SK-N-SH treated with all-trans-retinoic acid at 6 μM for 48 hours (cell line): ENCODE results near the gene CD79A.

Experiments used
- RARB ChIP-seq: fragments of 250-450 bp; sonication (Bioruptor Pico); IDR thresholded peaks from 2 replicates; pipeline ENCODE4 v1.8.0; 2021; ENCODE audit warnings: mild to moderate bottlenecking, moderate library complexity
- TCF4 ChIP-seq: fragments of 250-450 bp; sonication (Bioruptor Pico); IDR thresholded peaks from 2 replicates; pipeline ENCODE4 v1.8.0; 2021; ENCODE audit warnings: mild to moderate bottlenecking, moderate library complexity, borderline replicate concordance
- ZFP3 ChIP-seq: fragments of 250-450 bp; sonication (Bioruptor Pico); IDR thresholded peaks from 2 replicates; pipeline ENCODE4 v1.5.0; 2020; ENCODE audit warnings: mild to moderate bottlenecking, moderate library complexity
- TF ChIP-seq, protein P1 (sequence below): fragments of 250-450 bp; sonication (Bioruptor Pico); IDR thresholded peaks from 2 replicates; pipeline ENCODE4 v1.5.1; 2020; ENCODE audit warnings: low read depth, mild to moderate bottlenecking, moderate library complexity

DNA sequence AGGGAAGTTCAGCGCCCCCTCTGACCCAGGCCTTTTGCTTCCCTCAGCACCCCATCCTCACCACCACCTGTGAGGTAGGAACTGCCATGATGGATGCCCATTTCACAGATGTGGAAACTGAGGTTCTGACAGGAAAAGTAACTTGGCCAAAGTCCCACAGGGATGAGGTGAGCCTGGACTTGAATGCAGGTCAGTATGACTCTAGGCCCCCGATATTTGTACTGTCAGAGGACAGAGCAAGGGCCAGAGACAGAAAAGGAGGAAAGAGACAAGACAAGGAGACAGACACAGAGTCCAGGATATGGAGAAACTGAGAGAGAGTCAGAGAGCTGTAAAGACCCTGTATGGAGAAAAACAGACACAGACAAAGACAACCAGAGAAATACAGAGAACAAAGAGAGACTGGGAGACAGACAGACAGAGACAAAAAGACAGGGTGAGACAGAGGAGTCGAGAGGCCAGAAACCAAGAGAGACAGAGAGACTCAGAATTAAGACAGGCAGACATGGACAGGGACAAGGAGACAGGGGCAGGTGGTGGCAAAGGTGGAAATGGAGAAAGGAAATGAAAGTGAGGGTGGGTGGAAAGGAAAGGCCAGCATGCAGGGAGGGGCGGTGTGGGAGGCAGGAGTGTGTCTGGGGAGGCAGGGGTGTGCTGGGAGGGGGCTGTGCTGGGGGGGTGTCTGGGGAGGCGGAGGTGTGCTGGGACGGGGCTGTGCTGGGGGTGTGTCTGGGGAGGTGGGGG is 46.1 kb downstream of the CD79A start:
- TF ChIP-seq RARB (CRISPR knock-in tag) (no peak), ZFP3 (CRISPR knock-in tag) (no peak), TCF4 (CRISPR knock-in tag) (no peak)
- TF ChIP-seq, protein P1, sequence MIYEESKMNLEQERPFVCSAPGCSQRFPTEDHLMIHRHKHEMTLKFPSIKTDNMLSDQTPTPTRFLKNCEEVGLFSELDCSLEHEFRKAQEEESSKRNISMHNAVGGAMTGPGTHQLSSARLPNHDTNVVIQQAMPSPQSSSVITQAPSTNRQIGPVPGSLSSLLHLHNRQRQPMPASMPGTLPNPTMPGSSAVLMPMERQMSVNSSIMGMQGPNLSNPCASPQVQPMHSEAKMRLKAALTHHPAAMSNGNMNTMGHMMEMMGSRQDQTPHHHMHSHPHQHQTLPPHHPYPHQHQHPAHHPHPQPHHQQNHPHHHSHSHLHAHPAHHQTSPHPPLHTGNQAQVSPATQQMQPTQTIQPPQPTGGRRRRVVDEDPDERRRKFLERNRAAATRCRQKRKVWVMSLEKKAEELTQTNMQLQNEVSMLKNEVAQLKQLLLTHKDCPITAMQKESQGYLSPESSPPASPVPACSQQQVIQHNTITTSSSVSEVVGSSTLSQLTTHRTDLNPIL (CRISPR knock-in tag), result no peak
